NCI-H2196 (cell line): ENCODE measurements around the gene DIDO1.
A peak's percentile ranks its signal among the peaks of the same experiment; 100 is the strongest.
"Not testable (repeated sequence)": the region's sequence is repeated elsewhere in the genome, so short reads cannot be mapped to it uniquely, and the experiment has no call there.

Source experiments
- DNase-seq: peaks from one replicate; lab custom pipeline; 2025; ENCODE audit not compliant: unreplicated experiment; lab: John Stamatoyannopoulos, UW

DIDO1 gene

DNA sequence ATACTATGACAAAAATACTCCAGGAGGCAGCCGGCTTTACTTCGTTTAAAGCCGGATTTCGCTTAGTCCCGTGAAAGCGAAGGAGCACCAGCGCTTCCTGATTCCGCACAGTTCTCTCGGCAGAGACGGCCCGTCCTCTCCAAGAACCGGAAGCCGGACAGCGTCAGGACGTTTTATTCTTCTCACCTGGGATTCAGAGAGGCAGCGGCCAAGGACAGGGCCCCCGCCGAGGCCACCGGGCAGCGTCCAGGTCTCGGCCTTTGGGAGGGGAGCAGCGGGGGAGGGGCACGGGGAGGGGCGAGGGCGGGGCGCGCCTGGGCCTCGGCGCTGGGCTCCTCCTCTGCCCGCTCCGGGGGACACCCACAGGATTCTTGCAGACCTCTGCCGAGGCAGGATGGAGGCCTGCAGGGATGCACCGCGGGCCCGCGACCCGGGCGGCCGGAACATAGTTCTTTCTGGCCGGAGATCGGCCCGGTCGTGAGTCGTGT, 2.8 kb upstream of the DIDO1 start:
- no peak for DNase-seq

- DNase-seq, result no peak
Observed at GRCh38 chr20:62928246-62928939, 2.1 kb upstream of the DIDO1 start.

DNA sequence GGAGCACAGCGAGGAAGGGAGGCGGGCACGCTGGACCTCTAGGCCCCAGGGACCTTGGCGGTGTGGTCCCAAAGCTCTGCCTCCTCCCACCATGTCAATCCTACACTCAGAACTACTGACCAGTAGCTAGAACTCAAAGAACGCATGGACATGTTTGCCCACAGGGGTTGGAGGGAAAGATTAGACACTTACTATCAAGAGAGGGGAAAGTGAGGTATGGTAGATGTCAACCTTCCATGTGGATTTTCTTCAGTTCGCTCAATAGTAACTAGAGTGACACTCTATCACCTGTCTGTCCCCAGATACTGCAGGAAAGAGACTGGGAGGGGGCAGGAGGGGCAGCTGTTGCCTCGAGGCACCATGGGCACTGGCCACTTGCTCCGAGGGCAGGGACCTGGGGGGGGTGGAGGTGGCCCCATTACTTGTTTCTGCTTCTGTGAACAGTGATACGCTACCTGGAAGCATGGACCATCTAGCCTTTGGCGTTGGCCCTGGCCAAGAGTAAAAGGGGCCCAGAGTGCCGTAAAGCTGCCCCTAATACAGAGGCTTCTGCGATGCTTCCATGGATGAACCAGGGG, 912 bp upstream of the DIDO1 start:
- DNase-seq, result no peak

DNA sequence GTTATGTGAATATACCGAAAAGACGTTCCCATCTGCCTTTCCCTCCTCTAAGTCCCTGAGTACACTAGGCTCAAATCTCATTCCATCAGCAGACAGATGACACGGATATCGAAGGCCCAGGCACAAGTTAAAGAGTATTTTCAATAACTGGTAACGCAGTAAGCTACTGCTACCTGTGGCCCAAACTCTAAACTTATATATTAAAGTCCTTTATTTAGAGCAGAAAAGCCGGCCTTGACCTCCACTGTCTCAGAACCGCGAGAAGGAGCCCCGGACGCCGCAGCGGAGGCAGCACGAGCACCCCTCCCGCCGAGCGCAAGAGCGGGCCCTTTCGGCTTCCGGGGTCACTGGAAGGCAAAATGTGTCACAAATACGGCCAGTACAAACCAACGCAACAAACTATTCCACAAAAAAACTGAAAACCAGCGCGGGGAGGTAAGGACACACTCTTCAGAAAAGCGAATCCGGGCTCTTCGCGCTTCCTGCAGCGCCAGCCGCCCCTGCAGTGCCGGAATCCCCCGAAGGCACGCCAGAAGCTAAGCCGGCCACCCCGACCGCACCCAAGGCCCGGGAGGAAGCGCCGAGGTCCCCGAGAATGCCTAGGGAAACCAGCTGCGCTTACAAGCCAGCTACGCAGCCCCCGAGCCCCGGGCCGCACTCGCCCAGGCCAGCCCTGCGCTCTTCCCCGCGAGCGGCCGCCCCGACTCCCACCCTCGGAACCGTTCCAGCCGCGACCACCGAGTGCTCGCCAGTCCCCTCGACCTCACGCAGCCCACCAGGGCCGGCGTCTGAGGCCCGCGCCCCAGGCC, 681 bp downstream of the DIDO1 start:
- DNase-seq, result no peak

GRCh38 chr20:62925076-62925419, 1.3 kb downstream of the DIDO1 start:
- DNase-seq, result no peak

DNA sequence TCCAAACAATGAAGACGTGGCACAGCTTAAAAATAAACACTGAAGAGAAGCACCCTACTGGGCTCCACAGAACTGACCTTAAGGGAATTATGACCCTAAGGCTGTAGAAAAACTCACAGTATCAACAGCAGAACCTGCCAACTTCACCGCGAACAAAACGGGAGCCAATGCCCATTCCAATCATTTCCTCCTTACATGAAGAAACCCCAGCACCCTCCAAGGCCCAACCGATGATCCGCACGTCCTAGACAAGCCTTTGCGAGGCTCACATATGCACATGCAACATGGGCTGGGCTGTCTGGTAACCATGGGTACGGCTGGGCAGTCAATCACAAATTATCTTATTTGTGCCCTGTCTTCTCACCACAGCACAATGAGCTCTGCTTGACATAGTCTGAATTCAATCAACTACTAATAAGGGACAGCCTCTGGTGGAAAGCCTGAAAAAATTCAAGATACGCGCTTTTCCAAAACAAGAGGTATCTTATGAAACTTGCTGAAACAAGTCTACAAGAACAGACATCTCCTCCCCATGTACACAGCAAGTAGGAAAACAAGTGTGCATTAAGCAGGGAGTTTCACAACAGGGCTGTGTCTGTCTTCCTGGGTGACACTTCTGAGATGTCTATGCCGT, 1.7 kb downstream of the DIDO1 start:
- DNase-seq, result no peak

DNA sequence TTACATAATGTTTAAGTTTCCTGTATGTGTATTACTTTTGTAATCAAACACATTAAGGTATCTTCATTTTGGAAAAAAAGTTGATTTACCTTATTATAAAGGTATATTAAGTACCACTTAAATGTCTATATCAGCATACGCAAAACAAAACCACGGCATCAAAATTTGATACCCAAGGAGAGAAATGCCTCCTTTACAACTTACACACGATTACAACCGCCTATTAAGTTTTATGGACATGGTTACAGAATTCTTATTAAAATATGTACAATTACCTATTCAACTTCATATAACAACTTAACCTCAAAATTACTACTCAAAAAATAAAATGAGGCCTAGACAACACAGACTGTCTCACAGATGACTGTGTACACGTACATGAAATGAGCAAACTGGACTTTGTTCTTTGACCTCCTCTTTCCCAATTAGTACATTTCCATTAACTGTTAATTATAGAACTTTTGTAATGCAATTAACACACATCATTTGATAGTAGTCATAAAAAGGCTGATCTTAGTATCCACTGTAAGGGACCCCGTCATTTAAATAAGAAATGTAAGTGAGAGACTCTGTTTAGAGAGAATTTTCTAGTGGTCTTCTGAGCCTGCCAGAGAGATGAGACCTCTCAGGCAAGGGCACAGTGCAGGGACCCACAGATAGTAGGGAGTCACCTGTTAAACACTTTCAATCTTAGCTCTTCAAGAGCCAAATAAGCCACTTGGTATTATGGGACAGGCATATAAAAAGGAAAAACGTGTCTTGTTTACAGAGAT, 2.5 kb downstream of the DIDO1 start:
- DNase-seq, result no peak

- DNase-seq, result not testable (repeated sequence)
Observed at GRCh38 chr20:62923059-62923668, 3.1 kb downstream of the DIDO1 start.

GRCh38 chr20:62922451-62922921, 3.8 kb downstream of the DIDO1 start:
- DNase-seq, result no peak

GRCh38 chr20:62921119-62921687, 5.1 kb downstream of the DIDO1 start:
- DNase-seq, result peak; percentile 64

- DNase-seq, result no peak
Observed at GRCh38 chr20:62920039-62920645, 6.2 kb downstream of the DIDO1 start.

DNA sequence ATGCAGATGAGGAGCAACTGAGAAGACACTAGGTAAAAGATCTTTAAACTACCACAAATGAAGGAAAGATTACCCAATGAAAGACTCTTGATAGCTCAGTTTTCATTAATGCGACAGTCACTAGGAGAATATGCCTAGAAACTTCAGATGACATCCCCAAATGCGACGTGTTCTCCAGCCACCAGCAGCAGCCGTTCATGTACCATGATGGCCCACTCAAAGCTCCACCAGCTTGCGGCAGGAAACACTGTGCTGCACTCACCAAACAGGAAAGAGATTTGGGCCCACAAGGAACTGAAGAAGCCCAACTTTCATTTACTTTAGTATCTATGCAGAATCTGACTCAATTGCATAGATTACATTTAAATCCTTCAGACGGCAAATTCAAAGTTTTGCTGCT, 7.5 kb downstream of the DIDO1 start:
- DNase-seq, result no peak

- DNase-seq, result no peak
Observed at GRCh38 chr20:62918147-62918546, 8.2 kb downstream of the DIDO1 start.

GRCh38 chr20:62917720-62918119, 8.6 kb downstream of the DIDO1 start:
- no peak for DNase-seq

GRCh38 chr20:62916703-62917476, 9.4 kb downstream of the DIDO1 start:
- no peak for DNase-seq

DNA sequence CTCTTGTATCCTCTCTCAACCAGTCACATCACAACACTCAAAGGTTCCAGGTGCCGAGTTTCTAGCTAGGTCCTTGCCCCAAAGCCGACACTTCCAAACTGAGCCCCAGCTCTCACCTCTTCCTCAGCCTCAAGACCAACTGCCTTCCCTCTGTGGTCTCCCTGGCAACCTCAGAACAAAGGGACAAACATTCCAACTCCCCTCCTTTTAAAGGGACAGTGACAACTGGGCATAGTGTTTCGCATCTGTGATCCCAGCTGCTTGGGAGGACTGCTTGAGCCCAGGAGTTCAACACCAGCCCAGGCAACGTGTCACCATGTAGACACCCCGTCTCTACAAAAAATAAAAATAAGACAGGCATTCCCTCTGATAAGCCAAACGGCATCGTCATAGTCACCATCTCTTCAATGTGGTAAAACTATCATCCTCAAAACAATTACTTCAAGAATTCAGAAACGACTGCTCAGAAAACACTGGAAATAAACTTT, 11.3 kb downstream of the DIDO1 start:
- peak; percentile 72 for DNase-seq

DNA sequence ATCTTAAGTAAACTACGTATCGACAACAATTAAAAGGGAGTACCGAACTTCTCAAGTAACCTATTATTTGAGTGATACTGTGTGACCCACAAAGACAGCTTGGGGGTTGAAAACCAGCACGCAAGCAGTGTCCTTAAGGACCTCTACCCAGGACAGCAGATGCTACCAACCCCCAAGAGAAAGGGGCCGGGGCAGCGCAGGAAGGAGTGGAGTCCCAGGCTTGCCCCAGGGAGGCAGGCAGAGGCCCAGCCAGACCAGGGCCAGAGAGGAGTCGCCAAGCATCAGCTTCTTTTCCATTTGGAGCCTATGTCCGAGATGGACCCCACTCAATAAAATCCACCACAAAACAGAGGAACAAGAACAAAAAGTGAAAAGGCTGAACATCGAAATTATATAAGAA, 11.9 kb downstream of the DIDO1 start:
- no peak for DNase-seq

- DNase-seq, result no peak
Observed at GRCh38 chr20:62913043-62913630, 13.2 kb downstream of the DIDO1 start.
